ENCODE measurements around the gene ARHGAP23. TPM values are rescaled to one million over a fixed set of nuclear protein-coding genes. Genes with fewer than 3 reads are reported as not detected.

The ARHGAP23 gene
- total RNA-seq, 1 experiment from 2014 or later, result 140 TPM

- TF ChIP-seq CTCF (IDR thresholded peaks at IDR 0.05; ENCODE audit: unreplicated experiment), result no peak
- H3K4me3 Mint-ChIP-seq (ENCODE audit: low read depth, unreplicated experiment), result no peak overlapping the region
- peaks cover 27% of the 10 kb centered on the region for H3K27me3 Mint-ChIP-seq (ENCODE audit: unreplicated experiment)
- no peaks in the 10 kb centered on the region for H3K36me3 Mint-ChIP-seq (ENCODE audit: insufficient read depth, unreplicated experiment)
- no peak for DNase-seq
- CTCF ChIA-PET, result interaction anchor here (0.5 to 3.6 kb wide), 9 partner anchors 11 to 1641 kb away, joined by 3 to 24 read pairs (median 3); partner anchors contain the start of gene ARHGAP23
- intact Hi-C loops (cut with micrococcal nuclease; ENCODE audit: unreplicated experiment), result loop anchor here (5.0 kb wide), 1 partner anchor 226 kb away; no protein-coding TSS in a partner anchor
- H3K9me3 Mint-ChIP-seq (ENCODE audit: low read depth, unreplicated experiment), result no peaks in the 10 kb centered on the region
- no peak overlapping the region for H3K27ac Mint-ChIP-seq (ENCODE audit: unreplicated experiment)
- BruUV-seq (replicated peaks), result no TSS peak
- peaks cover 19% of the 10 kb centered on the region for H3K4me1 Mint-ChIP-seq (ENCODE audit: low read depth, unreplicated experiment)
Observed at GRCh38 chr17:38441429-38442061, 13.3 kb downstream of the ARHGAP23 start.

GRCh38 chr17:38442548-38442947 is 14.3 kb downstream of the ARHGAP23 start:
- no peak overlapping the region for H3K4me3 Mint-ChIP-seq (ENCODE audit: low read depth, unreplicated experiment)
- no peak overlapping the region for H3K27ac Mint-ChIP-seq (ENCODE audit: unreplicated experiment)
- no peak for DNase-seq
- TF ChIP-seq CTCF (IDR thresholded peaks at IDR 0.05; ENCODE audit: unreplicated experiment), result no peak
- no peaks in the 10 kb centered on the region for H3K36me3 Mint-ChIP-seq (ENCODE audit: insufficient read depth, unreplicated experiment)
- peaks cover 27% of the 10 kb centered on the region for H3K27me3 Mint-ChIP-seq (ENCODE audit: unreplicated experiment)
- H3K9me3 Mint-ChIP-seq (ENCODE audit: low read depth, unreplicated experiment), result no peaks in the 10 kb centered on the region
- H3K4me1 Mint-ChIP-seq (ENCODE audit: low read depth, unreplicated experiment), result peaks cover 23% of the 10 kb centered on the region
- BruUV-seq (replicated peaks), result no TSS peak
- intact Hi-C loops (cut with micrococcal nuclease; ENCODE audit: unreplicated experiment), result loop anchor here (5.0 kb wide), 1 partner anchor 225 kb away; no protein-coding TSS in a partner anchor
- CTCF ChIA-PET, result interaction anchor here (0.5 to 3.6 kb wide), 10 partner anchors 10 to 1640 kb away, joined by 3 to 24 read pairs (median 4); partner anchors contain the start of gene ARHGAP23

GRCh38 chr17:38443356-38444031 is 15.2 kb downstream of the ARHGAP23 start:
- Mint-ChIP-seq H3K27me3 (ENCODE audit: unreplicated experiment) (peaks cover 27% of the 10 kb centered on the region), H3K4me3 (ENCODE audit: low read depth, unreplicated experiment) (no peak overlapping the region), H3K9me3 (ENCODE audit: low read depth, unreplicated experiment) (no peaks in the 10 kb centered on the region), H3K27ac (ENCODE audit: unreplicated experiment) (no peak overlapping the region), H3K4me1 (ENCODE audit: low read depth, unreplicated experiment) (peaks cover 32% of the 10 kb centered on the region), H3K36me3 (ENCODE audit: insufficient read depth, unreplicated experiment) (no peaks in the 10 kb centered on the region)
- intact Hi-C loops (cut with micrococcal nuclease; ENCODE audit: unreplicated experiment), result loop anchor here (1.0 to 5.0 kb wide), 4 partner anchors 20 to 224 kb away; no protein-coding TSS in a partner anchor
- peak; percentile 44 for DNase-seq
- TF ChIP-seq CTCF (IDR thresholded peaks at IDR 0.05; ENCODE audit: unreplicated experiment), result no peak
- CTCF ChIA-PET, result interaction anchor here (0.6 to 3.6 kb wide), 11 partner anchors 9 to 220 kb away, joined by 3 to 24 read pairs (median 4); no protein-coding TSS in a partner anchor
- BruUV-seq (replicated peaks), result no TSS peak

GRCh38 chr17:38444151-38444550 is 15.9 kb downstream of the ARHGAP23 start:
- H3K4me1 Mint-ChIP-seq (ENCODE audit: low read depth, unreplicated experiment), result peaks cover 36% of the 10 kb centered on the region
- no peak overlapping the region for H3K27ac Mint-ChIP-seq (ENCODE audit: unreplicated experiment)
- TF ChIP-seq CTCF (IDR thresholded peaks at IDR 0.05; ENCODE audit: unreplicated experiment), result peak; percentile 100
- H3K9me3 Mint-ChIP-seq (ENCODE audit: low read depth, unreplicated experiment), result no peaks in the 10 kb centered on the region
- peak; percentile 96 for DNase-seq
- peak overlapping the region; percentile 1 for H3K4me3 Mint-ChIP-seq (ENCODE audit: low read depth, unreplicated experiment)
- CTCF ChIA-PET, result interaction anchor here (0.7 to 1.6 kb wide), 9 partner anchors 11 to 945 kb away, joined by 3 to 8 read pairs (median 4); no protein-coding TSS in a partner anchor
- H3K36me3 Mint-ChIP-seq (ENCODE audit: insufficient read depth, unreplicated experiment), result no peaks in the 10 kb centered on the region
- no TSS peak for BruUV-seq (replicated peaks)
- H3K27me3 Mint-ChIP-seq (ENCODE audit: unreplicated experiment), result peaks cover 30% of the 10 kb centered on the region
- intact Hi-C loops (cut with micrococcal nuclease; ENCODE audit: unreplicated experiment), result loop anchor here (1.0 to 5.0 kb wide), 4 partner anchors 21 to 223 kb away; no protein-coding TSS in a partner anchor

Measured in Calu3 (cell line).